COLO829 (cell line): Measurements from ENCODE around the gene ARMC7.
"Not testable (repeated sequence)": the region's sequence is repeated elsewhere in the genome, so short reads cannot be mapped to it uniquely, and the experiment has no call there.

Source experiments
- DNase-seq: peaks from one replicate; pipeline ENCODE4 v3.0.0; 2012; ENCODE audit warnings: low spot score

ARMC7 gene

GRCh38 chr17:75130059-75130631 lies 20.4 kb downstream of the ARMC7 start:
- no peak for DNase-seq

- no peak for DNase-seq
Observed at GRCh38 chr17:75130632-75131277, 21.0 kb downstream of the ARMC7 start.

- peak; percentile 61 for DNase-seq
Observed at GRCh38 chr17:75131278-75132017, 21.7 kb downstream of the ARMC7 start, which contains the start of gene NT5C. Gene NT5C (minus strand): TSS chr17:75131742. CDS start chr17:75131707, 35 bp downstream.

GRCh38 chr17:75132018-75133000 lies 22.5 kb downstream of the ARMC7 start:
- not testable (repeated sequence) for DNase-seq

GRCh38 chr17:75133001-75133400 lies 23.2 kb downstream of the ARMC7 start:
- no peak for DNase-seq

GRCh38 chr17:75133607-75134347 lies 24.0 kb downstream of the ARMC7 start:
- not testable (repeated sequence) for DNase-seq

- no peak for DNase-seq
Observed at GRCh38 chr17:75135452-75135851, 25.7 kb downstream of the ARMC7 start.

- DNase-seq = no peak
Observed at GRCh38 chr17:75135946-75136345, 26.2 kb downstream of the ARMC7 start.

- not testable (repeated sequence) for DNase-seq
Observed at GRCh38 chr17:75137762-75138161, 28.0 kb downstream of the ARMC7 start.

- no peak for DNase-seq
Observed at GRCh38 chr17:75138519-75138918, 28.8 kb downstream of the ARMC7 start.

- no peak for DNase-seq
Observed at GRCh38 chr17:75142236-75142971, 32.6 kb downstream of the ARMC7 start.

- no peak for DNase-seq
Observed at GRCh38 chr17:75144816-75145512, 35.2 kb downstream of the ARMC7 start.

GRCh38 chr17:75146592-75146991 lies 36.8 kb downstream of the ARMC7 start:
- no peak for DNase-seq

GRCh38 chr17:75147878-75148546 lies 38.2 kb downstream of the ARMC7 start:
- no peak for DNase-seq

- no peak for DNase-seq
Observed at GRCh38 chr17:75151930-75152329, 42.2 kb downstream of the ARMC7 start.

- DNase-seq = no peak
Observed at GRCh38 chr17:75152523-75152921, 42.8 kb downstream of the ARMC7 start.

- no peak for DNase-seq
Observed at GRCh38 chr17:75152922-75153779, 43.4 kb downstream of the ARMC7 start.

- DNase-seq = no peak
Observed at GRCh38 chr17:75153780-75154194, 44.0 kb downstream of the ARMC7 start.
